Measurements from ENCODE around the gene MEIOSIN.
"Not testable (repeated sequence)": the region's sequence is repeated elsewhere in the genome, so short reads cannot be mapped to it uniquely, and the experiment has no call there.

Gene MEIOSIN

GRCh38 chr19:45733160-45733810 is at the start of gene MEIOSIN:
MEIOSIN (plus strand) TSS chr19:45733439; CDS start chr19:45735377, 1,938 bp downstream.
- DNase-seq (ENCODE audit: low spot score) = no peak

- not testable (repeated sequence) for DNase-seq (ENCODE audit: low spot score)
Observed at GRCh38 chr19:45685045-45685444, 48.2 kb upstream of the MEIOSIN start.

GRCh38 chr19:45687599-45687998 is 45.6 kb upstream of the MEIOSIN start:
- DNase-seq (ENCODE audit: low spot score) = no peak

GRCh38 chr19:45691516-45692186 is 41.6 kb upstream of the MEIOSIN start, which contains the start of gene SNRPD2:
SNRPD2 (minus strand) TSS chr19:45691953; CDS start chr19:45691888, 65 bp downstream.
- DNase-seq (ENCODE audit: low spot score) = peak; percentile 94

GRCh38 chr19:45692187-45693105 is 40.8 kb upstream of the MEIOSIN start, which contains the start of gene QPCTL:
QPCTL (plus strand) TSS chr19:45692666; CDS start chr19:45692704, 38 bp downstream.
- peak; percentile 99 for DNase-seq (ENCODE audit: low spot score)

- peak; percentile 57 for DNase-seq (ENCODE audit: low spot score)
Observed at GRCh38 chr19:45693106-45693788, 40.0 kb upstream of the MEIOSIN start.

GRCh38 chr19:45701676-45702075 is 31.6 kb upstream of the MEIOSIN start:
- no peak for DNase-seq (ENCODE audit: low spot score)

GRCh38 chr19:45705115-45705514 is 28.1 kb upstream of the MEIOSIN start:
- DNase-seq (ENCODE audit: low spot score) = no peak

- no peak for DNase-seq (ENCODE audit: low spot score)
Observed at GRCh38 chr19:45705710-45706415, 27.4 kb upstream of the MEIOSIN start.

GRCh38 chr19:45710356-45711130 is 22.7 kb upstream of the MEIOSIN start:
- no peak for DNase-seq (ENCODE audit: low spot score)

GRCh38 chr19:45711851-45712698 is 21.2 kb upstream of the MEIOSIN start:
- no peak for DNase-seq (ENCODE audit: low spot score)

GRCh38 chr19:45712699-45713067 is 20.6 kb upstream of the MEIOSIN start:
- no peak for DNase-seq (ENCODE audit: low spot score)

- DNase-seq (ENCODE audit: low spot score) = no peak
Observed at GRCh38 chr19:45713141-45713540, 20.1 kb upstream of the MEIOSIN start.

GRCh38 chr19:45715139-45715538 is 18.1 kb upstream of the MEIOSIN start:
- DNase-seq (ENCODE audit: low spot score) = no peak

GRCh38 chr19:45716359-45717130 is 16.7 kb upstream of the MEIOSIN start:
- peak; percentile 42 for DNase-seq (ENCODE audit: low spot score)

- DNase-seq (ENCODE audit: low spot score) = peak; percentile 99
Observed at GRCh38 chr19:45717131-45717982, 15.9 kb upstream of the MEIOSIN start.

- DNase-seq (ENCODE audit: low spot score) = no peak
Observed at GRCh38 chr19:45717983-45718650, 15.1 kb upstream of the MEIOSIN start.

Data from globus pallidus (tissue), 1 donor.